ENCODE results near the gene CEMIP2. TPM values are rescaled to one million over a fixed set of nuclear protein-coding genes. Genes with fewer than 3 reads are reported as not detected.

CEMIP2 gene
- polyA plus RNA-seq, 3 donors, result 11.6 to 58.7 (median 21.4) TPM

DNA sequence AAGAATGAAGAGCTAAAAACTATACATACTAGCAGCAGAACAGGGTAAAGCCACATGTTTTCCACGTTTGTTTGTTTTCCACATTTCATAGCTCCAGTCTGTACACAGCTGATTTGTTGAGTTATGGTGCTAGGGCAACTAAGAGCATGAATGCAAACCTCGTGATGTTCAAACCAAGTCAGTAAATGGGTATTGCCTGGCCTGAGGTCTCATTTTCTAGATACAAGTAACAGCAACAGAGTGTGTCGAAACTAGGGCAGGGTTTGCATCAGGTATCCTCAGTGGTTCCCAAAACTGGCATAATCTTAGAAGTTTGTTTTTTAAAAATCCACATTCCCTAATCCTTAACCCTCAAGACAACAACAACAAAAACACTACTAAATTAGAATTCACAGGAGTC lies 89.3 kb downstream of the CEMIP2 start:
- Histone ChIP-seq H4K20me1 (ENCODE audit: insufficient read depth, low read length) (no peaks in the 10 kb centered on the region), H3K4me3 (replicated peaks in 1 of 3; ENCODE audit: low read depth in 2 of 3, low read length in 3 of 3) (no peak overlapping the region), H3K9ac (ENCODE audit: insufficient read depth, low read length, poor library complexity, severe bottlenecking) (no peak overlapping the region), H3K27ac (ENCODE audit: low read depth in 1 of 2, low read length in 2 of 2) (no peak overlapping the region), H3K27me3 (ENCODE audit: control insufficient read depth in 2 of 2, insufficient read depth in 2 of 2, low read length in 2 of 2) (no peaks in the 10 kb centered on the region), H3K9me3 (replicated peaks in 1 of 2; ENCODE audit: control insufficient read depth in 1 of 2, insufficient read depth in 1 of 2, low read length in 2 of 2) (no peaks in the 10 kb centered on the region), H2AFZ (ENCODE audit: insufficient read depth, low read depth, low read length, poor library complexity, severe bottlenecking) (no peak overlapping the region), H3K36me3 (replicated peaks in 1 of 2; ENCODE audit: control insufficient read depth in 1 of 2, insufficient read depth in 2 of 2, low read length in 2 of 2) (peaks cover 0 to 9% of the 10 kb centered on the region in 2 donors), H3K4me1 (ENCODE audit: control insufficient read depth in 1 of 2, insufficient read depth in 2 of 2, low read length in 2 of 2) (peaks cover 19 to 21% of the 10 kb centered on the region in 2 donors), H3K4me2 (replicated peaks; ENCODE audit: extremely low read depth, low read length, poor library complexity, severe bottlenecking) (no peak overlapping the region), H3K79me2 (ENCODE audit: insufficient read depth, low read length) (no peaks in the 10 kb centered on the region)
- WGBS (ENCODE audit: insufficient coverage), result 50% methylated on average over 2 of the region's 3 CpGs
- peaks cover 32% of the 10 kb centered on the region for H3K4me1 Mint-ChIP-seq
- no peak overlapping the region for H3K27ac Mint-ChIP-seq
- peaks cover 1 to 3% (median 2%) of the 10 kb centered on the region in 3 donors for H3K27me3 Mint-ChIP-seq (ENCODE audit: low read depth in 3 of 3)
- peaks cover 8 to 15% of the 10 kb centered on the region in 2 donors for H3K36me3 Mint-ChIP-seq
- TF ChIP-seq, protein P1, sequence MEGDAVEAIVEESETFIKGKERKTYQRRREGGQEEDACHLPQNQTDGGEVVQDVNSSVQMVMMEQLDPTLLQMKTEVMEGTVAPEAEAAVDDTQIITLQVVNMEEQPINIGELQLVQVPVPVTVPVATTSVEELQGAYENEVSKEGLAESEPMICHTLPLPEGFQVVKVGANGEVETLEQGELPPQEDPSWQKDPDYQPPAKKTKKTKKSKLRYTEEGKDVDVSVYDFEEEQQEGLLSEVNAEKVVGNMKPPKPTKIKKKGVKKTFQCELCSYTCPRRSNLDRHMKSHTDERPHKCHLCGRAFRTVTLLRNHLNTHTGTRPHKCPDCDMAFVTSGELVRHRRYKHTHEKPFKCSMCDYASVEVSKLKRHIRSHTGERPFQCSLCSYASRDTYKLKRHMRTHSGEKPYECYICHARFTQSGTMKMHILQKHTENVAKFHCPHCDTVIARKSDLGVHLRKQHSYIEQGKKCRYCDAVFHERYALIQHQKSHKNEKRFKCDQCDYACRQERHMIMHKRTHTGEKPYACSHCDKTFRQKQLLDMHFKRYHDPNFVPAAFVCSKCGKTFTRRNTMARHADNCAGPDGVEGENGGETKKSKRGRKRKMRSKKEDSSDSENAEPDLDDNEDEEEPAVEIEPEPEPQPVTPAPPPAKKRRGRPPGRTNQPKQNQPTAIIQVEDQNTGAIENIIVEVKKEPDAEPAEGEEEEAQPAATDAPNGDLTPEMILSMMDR (IDR thresholded peaks at IDR 0.05), result no peak
- no peak for DNase-seq
- H3K9me3 Mint-ChIP-seq, result peaks cover 0 to under 1% (median 0%) of the 10 kb centered on the region in 7 donors
- H3K4me3 Mint-ChIP-seq, result no peak overlapping the region
- intact Hi-C loops (cut with micrococcal nuclease), result no loop called here

DNA sequence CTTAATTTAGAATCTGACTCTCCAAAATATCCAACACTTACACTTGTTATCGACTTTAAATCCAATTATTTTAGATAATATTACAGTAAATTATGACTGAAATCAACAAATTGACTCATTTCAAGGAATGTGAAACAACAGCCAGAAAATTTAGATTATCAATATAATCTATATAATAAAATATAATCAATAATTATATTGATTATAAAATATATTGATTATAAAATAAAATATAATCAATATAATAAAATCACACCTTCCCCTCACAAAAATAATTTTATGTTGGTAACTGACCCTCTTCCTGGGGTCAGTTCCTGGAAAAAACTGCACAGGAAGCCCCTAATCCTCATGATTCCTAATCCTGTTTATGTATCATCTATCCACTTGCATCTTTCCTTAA lies 91.1 kb downstream of the CEMIP2 start:
- Histone ChIP-seq H4K20me1 (ENCODE audit: insufficient read depth, low read length) (no peaks in the 10 kb centered on the region), H3K4me2 (replicated peaks; ENCODE audit: extremely low read depth, low read length, poor library complexity, severe bottlenecking) (no peak overlapping the region), H2AFZ (ENCODE audit: insufficient read depth, low read depth, low read length, poor library complexity, severe bottlenecking) (no peak overlapping the region), H3K4me3 (replicated peaks in 1 of 3; ENCODE audit: low read depth in 2 of 3, low read length in 3 of 3) (no peak overlapping the region), H3K27me3 (ENCODE audit: control insufficient read depth in 2 of 2, insufficient read depth in 2 of 2, low read length in 2 of 2) (no peaks in the 10 kb centered on the region), H3K79me2 (ENCODE audit: insufficient read depth, low read length) (no peaks in the 10 kb centered on the region), H3K27ac (ENCODE audit: low read depth in 1 of 2, low read length in 2 of 2) (no peak overlapping the region), H3K4me1 (ENCODE audit: control insufficient read depth in 1 of 2, insufficient read depth in 2 of 2, low read length in 2 of 2) (peaks cover 14 to 17% of the 10 kb centered on the region in 2 donors), H3K9me3 (replicated peaks in 1 of 2; ENCODE audit: control insufficient read depth in 1 of 2, insufficient read depth in 1 of 2, low read length in 2 of 2) (no peaks in the 10 kb centered on the region), H3K36me3 (replicated peaks in 1 of 2; ENCODE audit: control insufficient read depth in 1 of 2, insufficient read depth in 2 of 2, low read length in 2 of 2) (peaks cover 0 to 4% of the 10 kb centered on the region in 2 donors), H3K9ac (ENCODE audit: insufficient read depth, low read length, poor library complexity, severe bottlenecking) (no peak overlapping the region)
- Mint-ChIP-seq H3K27ac (no peak overlapping the region), H3K4me1 (peaks cover 27% of the 10 kb centered on the region), H3K4me3 (no peak overlapping the region), H3K9me3 (peaks cover 0 to 2% (median 0%) of the 10 kb centered on the region in 7 donors), H3K36me3 (peaks cover 4 to 5% of the 10 kb centered on the region in 2 donors), H3K27me3 (ENCODE audit: low read depth in 3 of 3) (peaks cover 2 to 4% (median 3%) of the 10 kb centered on the region in 3 donors)
- no CpG with 5 or more reads among the region's 1 CpG for WGBS (ENCODE audit: insufficient coverage)
- intact Hi-C loops (cut with micrococcal nuclease), result no loop called here
- TF ChIP-seq, protein P1 (IDR thresholded peaks at IDR 0.05), result no peak
- DNase-seq, result no peak
